Lower leg skin (tissue), 3 donors: ENCODE measurements around the gene TPSD1.

ENCODE experiments used
- POLR2A ChIP-seq, 2 donors: fragments of 450-650 bp; IDR thresholded peaks; one replicate each; pipeline ENCODE4 v1.6.1; 2016 to 2017; ENCODE audit warnings: antibody characterized with exemption in 2 of 2, mild to moderate bottlenecking in 1 of 2, moderate library complexity in 1 of 2
- TF ChIP-seq, protein P1 (sequence below), 3 donors: fragments of 450-650 bp; IDR thresholded peaks; one replicate each; pipeline ENCODE4 v1.5.1; 2016; ENCODE audit warnings: antibody characterized with exemption in 3 of 3, mild to moderate bottlenecking in 3 of 3, moderate library complexity in 2 of 3

DNA sequence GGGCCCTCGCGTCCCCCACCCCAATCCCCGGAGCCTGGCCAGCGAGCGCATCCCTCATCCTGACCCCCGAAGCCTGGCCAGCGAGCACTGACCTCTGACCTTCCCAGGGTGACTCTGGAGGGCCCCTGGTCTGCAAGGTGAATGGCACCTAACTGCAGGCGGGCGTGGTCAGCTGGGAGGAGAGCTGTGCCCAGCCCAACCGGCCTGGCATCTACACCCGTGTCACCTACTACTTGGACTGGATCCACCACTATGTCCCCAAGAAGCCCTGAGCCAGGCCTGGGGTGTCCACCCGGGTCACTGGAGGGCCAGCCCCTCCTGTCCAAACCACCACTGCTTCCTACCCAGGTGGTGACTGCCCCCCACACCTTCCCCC, 2.3 kb downstream of the TPSD1 start:
- TF ChIP-seq, protein P1, sequence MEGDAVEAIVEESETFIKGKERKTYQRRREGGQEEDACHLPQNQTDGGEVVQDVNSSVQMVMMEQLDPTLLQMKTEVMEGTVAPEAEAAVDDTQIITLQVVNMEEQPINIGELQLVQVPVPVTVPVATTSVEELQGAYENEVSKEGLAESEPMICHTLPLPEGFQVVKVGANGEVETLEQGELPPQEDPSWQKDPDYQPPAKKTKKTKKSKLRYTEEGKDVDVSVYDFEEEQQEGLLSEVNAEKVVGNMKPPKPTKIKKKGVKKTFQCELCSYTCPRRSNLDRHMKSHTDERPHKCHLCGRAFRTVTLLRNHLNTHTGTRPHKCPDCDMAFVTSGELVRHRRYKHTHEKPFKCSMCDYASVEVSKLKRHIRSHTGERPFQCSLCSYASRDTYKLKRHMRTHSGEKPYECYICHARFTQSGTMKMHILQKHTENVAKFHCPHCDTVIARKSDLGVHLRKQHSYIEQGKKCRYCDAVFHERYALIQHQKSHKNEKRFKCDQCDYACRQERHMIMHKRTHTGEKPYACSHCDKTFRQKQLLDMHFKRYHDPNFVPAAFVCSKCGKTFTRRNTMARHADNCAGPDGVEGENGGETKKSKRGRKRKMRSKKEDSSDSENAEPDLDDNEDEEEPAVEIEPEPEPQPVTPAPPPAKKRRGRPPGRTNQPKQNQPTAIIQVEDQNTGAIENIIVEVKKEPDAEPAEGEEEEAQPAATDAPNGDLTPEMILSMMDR (IDR thresholded peaks at IDR 0.05): no peak
- no peak for TF ChIP-seq POLR2A (IDR thresholded peaks at IDR 0.05)
